HL-60 (cell line): ENCODE results near the gene MARCHF7.

Experiments
- CTCF ChIP-seq: IDR thresholded peaks from one replicate; pipeline ENCODE4 v1.5.1; 2011; ENCODE audit warnings: low read length, control low read depth, inconsistent platforms; ENCODE audit not compliant: insufficient read depth
- REST ChIP-seq: IDR thresholded peaks from 2 replicates; pipeline ENCODE4 v1.6.1; 2012; ENCODE audit warnings: low read depth; ENCODE audit not compliant: insufficient replicate concordance

- TF ChIP-seq CTCF (no peak), REST (no peak)
These were observed 5.8 kb upstream of the MARCHF7 start for GRCh38 chr2:159706385-159706980.
